Middle frontal gyrus (tissue), 1 donor: ENCODE measurements around the gene P3H1.
"Not testable (repeated sequence)": the region's sequence is repeated elsewhere in the genome, so short reads cannot be mapped to it uniquely, and the experiment has no call there.

Source experiments
- DNase-seq: peaks from one replicate; pipeline ENCODE4 v3.0.0-alpha.2; 2015; ENCODE audit warnings: low spot score; ENCODE audit errors: extremely low spot score

Gene P3H1

GRCh38 chr1:42731585-42731984 lies 35.2 kb downstream of the P3H1 start:
- DNase-seq, result no peak

- no peak for DNase-seq
These were observed 35.8 kb downstream of the P3H1 start for GRCh38 chr1:42730988-42731387.

DNA sequence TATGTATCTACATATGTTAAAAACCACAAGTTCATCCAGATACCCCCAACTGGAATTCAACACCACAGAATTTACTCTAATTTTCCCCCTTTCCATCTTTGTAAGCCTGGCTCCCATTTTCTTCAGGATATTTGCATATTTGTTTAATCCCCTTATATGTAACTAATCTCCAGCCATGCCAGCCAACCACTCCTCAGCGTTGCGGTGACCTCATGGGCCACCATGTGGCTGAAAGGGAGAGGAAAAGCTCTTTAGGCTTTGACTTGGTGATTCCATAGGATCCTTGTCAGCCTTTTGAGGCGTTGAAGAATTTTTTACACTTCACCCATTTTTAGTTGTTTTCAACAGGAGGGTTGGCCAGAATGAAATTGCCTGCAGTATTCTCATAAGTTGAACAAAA lies 36.8 kb downstream of the P3H1 start:
- DNase-seq, result no peak

- DNase-seq, result not testable (repeated sequence)
These were observed 41.0 kb downstream of the P3H1 start for GRCh38 chr1:42725820-42726219.

DNA sequence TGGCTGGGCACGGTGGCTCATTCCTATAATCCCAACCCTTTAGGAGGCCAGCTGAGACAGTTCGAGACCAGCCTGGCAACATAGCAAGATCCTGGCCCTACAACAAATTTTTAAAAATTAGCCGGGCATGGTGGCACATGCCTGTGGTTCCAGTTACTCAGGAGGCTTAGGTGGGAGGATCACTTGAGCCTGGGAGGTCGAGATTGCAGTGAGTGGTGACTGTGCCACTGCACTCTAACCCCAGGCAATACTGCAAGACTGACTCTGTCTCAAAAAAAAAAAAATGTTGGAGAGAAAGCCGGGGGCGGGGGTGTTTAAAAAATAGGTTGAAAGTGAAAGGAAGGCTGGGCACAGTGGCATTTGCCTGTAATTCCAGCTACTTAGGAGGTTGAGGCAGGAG lies 43.3 kb downstream of the P3H1 start:
- DNase-seq, result no peak

- not testable (repeated sequence) for DNase-seq
These were observed 44.4 kb downstream of the P3H1 start for GRCh38 chr1:42722403-42722802.

- DNase-seq, result no peak
These were observed 44.9 kb downstream of the P3H1 start for GRCh38 chr1:42721926-42722325.

- DNase-seq, result no peak
These were observed 46.0 kb downstream of the P3H1 start for GRCh38 chr1:42720868-42721267.

GRCh38 chr1:42714441-42714840 lies 52.4 kb downstream of the P3H1 start:
- DNase-seq, result not testable (repeated sequence)

DNA sequence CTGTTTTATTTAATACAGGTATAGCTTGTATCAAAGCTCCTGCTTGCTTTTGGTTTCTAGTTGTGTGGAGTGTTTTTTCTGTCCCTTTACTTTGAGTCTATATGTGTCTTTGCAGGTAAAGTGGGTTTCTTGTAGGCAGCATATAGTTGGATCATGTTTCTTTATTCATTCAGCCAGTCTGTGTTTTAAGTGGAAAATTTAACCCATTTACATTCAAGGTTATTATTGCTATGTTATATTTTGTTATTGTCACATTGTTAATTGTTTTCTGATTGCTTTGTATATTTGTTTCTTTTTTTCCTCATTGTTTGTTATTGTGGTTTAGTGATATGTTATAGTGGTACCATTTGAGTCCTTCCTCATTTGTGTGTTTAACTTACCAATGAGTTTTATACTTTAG lies 53.5 kb downstream of the P3H1 start:
- no peak for DNase-seq

DNA sequence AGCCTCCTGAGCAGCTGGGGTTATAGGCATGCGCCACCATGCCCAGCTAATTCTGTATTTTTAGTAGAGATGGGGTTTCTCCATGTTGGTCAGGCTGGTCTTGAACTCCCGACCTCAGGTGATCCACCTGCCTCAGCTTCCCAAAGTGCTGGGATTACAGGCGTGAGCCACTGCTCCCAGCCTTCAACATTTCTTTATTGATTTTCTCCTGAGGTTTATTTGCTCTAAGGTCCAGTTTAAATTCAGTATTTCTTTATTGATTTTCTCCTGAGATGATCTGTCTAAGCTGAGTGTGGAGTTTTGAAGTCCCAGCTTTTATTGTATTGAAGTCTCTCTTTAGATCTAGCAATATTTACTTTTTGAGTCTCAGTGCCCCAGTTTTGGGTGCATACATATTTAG lies 54.0 kb downstream of the P3H1 start:
- DNase-seq, result not testable (repeated sequence)

- no peak for DNase-seq
These were observed 62.9 kb downstream of the P3H1 start for GRCh38 chr1:42703888-42704464.

DNA sequence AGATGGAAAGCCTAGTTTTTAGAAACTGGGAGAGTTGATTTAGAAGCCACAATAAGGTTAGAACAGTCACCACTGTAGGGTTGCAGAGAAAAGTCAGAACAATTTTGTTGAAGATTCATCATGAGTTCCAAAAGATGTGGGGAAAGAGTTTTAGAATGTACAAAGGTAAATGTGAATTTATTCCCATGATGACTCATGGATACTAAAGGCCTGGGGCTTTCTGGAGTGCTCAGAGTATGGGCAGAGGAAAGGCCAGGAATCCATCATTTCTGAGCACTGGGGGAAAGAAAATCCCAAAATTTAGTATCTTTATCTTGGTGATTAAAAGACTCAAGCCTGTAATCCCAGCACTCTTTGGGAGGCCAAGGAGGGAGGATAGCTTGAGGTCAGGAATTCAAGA lies 66.8 kb downstream of the P3H1 start:
- no peak for DNase-seq

DNA sequence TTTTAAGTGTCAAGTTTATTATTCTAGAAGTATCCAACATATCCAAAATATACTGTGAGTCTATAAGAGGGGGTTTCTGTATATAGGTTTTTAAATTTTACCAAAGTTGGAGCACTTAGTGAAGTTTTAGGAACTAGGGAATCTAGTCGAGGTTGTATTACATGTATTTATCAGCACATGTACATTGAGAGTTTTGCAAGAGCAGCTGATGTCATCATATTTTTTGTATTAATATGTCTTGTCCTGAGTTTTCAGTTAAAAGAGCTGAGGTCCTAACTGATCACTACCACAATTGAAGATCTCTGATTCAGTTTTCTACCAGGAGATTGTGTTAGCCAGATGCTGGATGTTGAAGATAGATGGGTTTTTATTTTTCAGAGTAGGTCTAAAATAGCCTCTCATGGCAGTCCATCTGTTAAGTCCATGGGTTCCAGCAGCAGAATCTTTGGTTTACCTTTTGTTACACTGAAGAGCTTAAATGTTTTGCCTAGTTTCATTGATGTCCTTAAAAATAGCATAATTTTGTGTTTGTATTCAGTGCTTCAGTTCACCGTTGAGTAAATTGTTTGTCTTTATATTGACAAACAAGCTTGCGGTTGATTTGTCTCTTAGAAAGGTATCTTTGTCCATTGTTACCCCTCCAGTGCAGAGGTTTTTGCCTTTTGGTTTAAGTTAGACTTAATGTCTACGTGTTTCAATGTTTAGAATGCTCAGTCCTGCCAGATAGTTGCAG lies 68.6 kb downstream of the P3H1 start:
- DNase-seq, result no peak
